Mesodermal cell (in vitro differentiated cells): ENCODE results near the gene SCCPDH.

Source experiments
- H3K27ac ChIP-seq: 2 replicates; pipeline ENCODE4 v1.7.0; 2013; ENCODE audit warnings: mild to moderate bottlenecking, low read depth, low read length, moderate library complexity; ENCODE audit not compliant: severe bottlenecking
- H3K36me3 ChIP-seq: 2 replicates; pipeline ENCODE4 v1.7.1; 2013; ENCODE audit warnings: mild to moderate bottlenecking, low read length, moderate library complexity; ENCODE audit not compliant: control insufficient read depth, insufficient read depth
- H3K4me1 ChIP-seq: one replicate; pipeline ENCODE4 v1.7.1; 2013; ENCODE audit warnings: mild to moderate bottlenecking, low read length; ENCODE audit not compliant: insufficient read depth, control insufficient read depth, poor library complexity, severe bottlenecking
- H3K4me3 ChIP-seq: 2 replicates; pipeline ENCODE4 v1.7.0; 2013; ENCODE audit warnings: low read length, control low read depth, mild to moderate bottlenecking; ENCODE audit not compliant: insufficient read depth, poor library complexity, severe bottlenecking; ENCODE audit errors: extremely low read depth
- H3K9me3 ChIP-seq: 2 replicates; pipeline ENCODE4 v1.7.1; 2013; ENCODE audit warnings: mild to moderate bottlenecking, low read length, moderate library complexity; ENCODE audit not compliant: control insufficient read depth
- WGBS, 2 experiments: methylation state at CpG; one replicate each; pipeline ENCODE4 v1.1.5; 2013; ENCODE audit warnings: missing lambda C conversion rate in 2 of 2; ENCODE audit not compliant: insufficient coverage in 2 of 2; 5-methylcytosine and 5-hydroxymethylcytosine counted together

The SCCPDH gene

GRCh38 chr1:246784621-246785493 lies 60.6 kb downstream of the SCCPDH start:
- Histone ChIP-seq H3K4me1 (peaks cover 5% of the 10 kb centered on the region), H3K4me3 (no peak overlapping the region), H3K27ac (no peak overlapping the region), H3K9me3 (no peaks in the 10 kb centered on the region), H3K36me3 (no peaks in the 10 kb centered on the region)
- 92 to 95% methylated on average over 15 to 18 of the region's 19 CpGs for WGBS, 2 experiments

- no peaks in the 10 kb centered on the region for H3K36me3 ChIP-seq
- H3K4me3 ChIP-seq = no peak overlapping the region
- WGBS, 2 experiments = 92 to 93% methylated on average over 18 of the region's 18 CpGs
- no peaks in the 10 kb centered on the region for H3K9me3 ChIP-seq
- H3K27ac ChIP-seq = no peak overlapping the region
- peaks cover 5% of the 10 kb centered on the region for H3K4me1 ChIP-seq
Measured at GRCh38 chr1:246785494-246786111, 61.4 kb downstream of the SCCPDH start.

DNA sequence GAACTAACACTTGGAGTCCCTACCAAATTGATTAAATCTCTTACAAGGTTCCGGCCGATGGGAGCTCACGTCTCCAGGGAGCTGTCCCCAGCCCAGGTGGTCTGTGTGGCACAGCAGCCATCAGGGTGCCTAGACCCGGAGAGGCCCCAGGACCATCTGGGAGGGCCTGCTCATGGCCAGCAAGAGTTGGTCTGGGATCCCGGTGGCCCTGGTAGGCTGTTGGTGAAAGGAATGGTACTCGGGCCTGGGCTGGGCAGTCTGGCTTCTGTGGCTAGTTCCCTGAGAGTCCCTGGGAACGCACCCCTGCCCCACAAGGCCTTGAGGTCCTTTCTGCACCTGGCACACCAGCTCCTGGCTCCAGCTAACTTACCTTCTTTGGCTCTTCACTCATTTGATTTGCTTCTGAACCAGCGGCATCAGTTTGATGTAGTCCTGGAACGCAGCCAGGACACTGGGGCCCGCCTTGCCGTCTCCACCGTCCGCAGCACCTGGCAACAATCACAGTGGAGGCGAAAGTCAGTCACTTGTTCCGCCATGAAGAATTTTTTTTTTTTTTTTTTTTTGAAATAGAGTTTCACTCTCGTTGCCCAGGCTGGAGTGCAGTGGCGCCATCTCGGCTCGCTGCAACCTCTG lies 62.5 kb downstream of the SCCPDH start:
- no peak overlapping the region for H3K27ac ChIP-seq
- peaks cover 5% of the 10 kb centered on the region for H3K4me1 ChIP-seq
- no peak overlapping the region for H3K4me3 ChIP-seq
- no peaks in the 10 kb centered on the region for H3K9me3 ChIP-seq
- WGBS, 2 experiments = 91 to 96% methylated on average over 11 to 17 of the region's 19 CpGs
- no peaks in the 10 kb centered on the region for H3K36me3 ChIP-seq

GRCh38 chr1:246787781-246788513 lies 63.7 kb downstream of the SCCPDH start:
- H3K9me3 ChIP-seq = no peaks in the 10 kb centered on the region
- no peak overlapping the region for H3K4me3 ChIP-seq
- WGBS, 2 experiments = 92 to 94% methylated on average over 7 to 10 of the region's 12 CpGs
- H3K27ac ChIP-seq = no peak overlapping the region
- no peaks in the 10 kb centered on the region for H3K36me3 ChIP-seq
- H3K4me1 ChIP-seq = peaks cover 5% of the 10 kb centered on the region

- Histone ChIP-seq H3K4me1 (peaks cover 5% of the 10 kb centered on the region), H3K9me3 (no peaks in the 10 kb centered on the region), H3K4me3 (no peak overlapping the region), H3K36me3 (no peaks in the 10 kb centered on the region), H3K27ac (no peak overlapping the region)
- WGBS, 2 experiments = 46 to 52% methylated on average over 24 to 30 of the region's 37 CpGs
Measured at GRCh38 chr1:246788895-246789338, 64.7 kb downstream of the SCCPDH start.

DNA sequence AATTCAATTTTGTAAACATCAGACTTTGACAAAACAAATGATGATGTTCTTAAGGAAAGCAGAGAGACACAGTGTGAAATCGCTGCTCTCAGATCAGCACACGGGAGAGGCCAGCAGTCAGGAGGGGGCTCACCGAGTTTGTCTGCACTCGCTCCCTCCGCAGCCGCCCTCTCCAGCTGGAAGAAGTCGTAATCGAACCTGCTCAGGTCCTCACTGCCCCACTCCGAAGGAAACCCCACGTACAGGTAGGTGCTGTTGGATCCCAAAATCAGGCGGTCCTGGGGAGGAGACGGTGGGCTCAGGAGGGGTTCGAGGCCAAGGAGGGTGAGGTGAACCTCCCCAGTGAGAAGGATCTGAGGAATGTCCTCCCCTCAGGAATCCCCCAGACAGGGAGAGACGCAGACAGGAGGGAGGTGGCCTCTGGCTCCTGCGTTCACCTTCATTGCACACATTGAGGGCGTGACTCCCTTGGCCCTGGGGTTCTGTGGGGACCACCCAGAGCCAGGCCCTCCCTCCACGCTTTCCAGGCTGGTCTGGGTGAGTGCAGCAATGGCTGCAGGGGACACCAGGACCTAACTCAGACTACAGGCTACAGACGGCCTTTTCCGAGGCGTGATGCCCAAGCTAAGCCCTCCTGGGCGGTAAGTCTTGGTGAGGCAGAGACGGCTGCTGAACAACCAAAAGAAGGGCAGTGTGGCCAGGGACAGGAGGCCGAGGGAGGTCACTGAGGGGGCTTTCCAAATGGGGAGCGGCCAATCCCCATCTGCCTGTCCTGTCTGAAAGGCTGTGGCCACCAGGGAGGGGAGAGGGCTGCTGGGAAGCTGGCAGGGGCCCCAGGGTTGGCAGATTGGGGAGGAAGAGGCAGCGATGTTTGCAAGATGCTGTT lies 65.5 kb downstream of the SCCPDH start:
- Histone ChIP-seq H3K27ac (no peak overlapping the region), H3K9me3 (no peaks in the 10 kb centered on the region), H3K4me1 (peaks cover 7% of the 10 kb centered on the region), H3K4me3 (no peak overlapping the region), H3K36me3 (no peaks in the 10 kb centered on the region)
- WGBS, 2 experiments = 82 to 83% methylated on average over 22 to 23 of the region's 25 CpGs

- WGBS, 2 experiments = 92 to 96% methylated on average over 7 of the region's 7 CpGs
- H3K4me3 ChIP-seq = no peak overlapping the region
- no peak overlapping the region for H3K27ac ChIP-seq
- no peaks in the 10 kb centered on the region for H3K9me3 ChIP-seq
- no peaks in the 10 kb centered on the region for H3K36me3 ChIP-seq
- peaks cover 9% of the 10 kb centered on the region for H3K4me1 ChIP-seq
Measured at GRCh38 chr1:246790364-246790763, 66.2 kb downstream of the SCCPDH start.

DNA sequence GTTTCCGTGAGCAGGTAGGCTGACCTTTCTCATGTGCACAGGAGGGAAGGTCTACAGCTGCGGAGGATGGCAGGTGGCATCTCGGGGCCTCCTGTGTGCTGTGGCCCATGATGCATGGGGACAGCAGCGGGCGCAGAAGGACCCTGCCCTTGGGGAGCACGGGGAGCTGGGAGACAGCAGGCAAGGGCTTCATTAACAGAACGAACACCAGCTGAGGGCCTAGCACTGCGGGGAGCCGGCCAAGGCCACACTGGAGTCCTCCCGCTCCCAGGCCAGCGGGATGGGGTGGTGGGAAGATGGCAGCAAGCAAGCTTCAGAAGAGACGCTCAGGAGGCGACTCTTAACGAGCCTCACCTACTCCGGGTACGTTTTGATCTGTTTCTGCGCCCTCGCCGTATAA lies 66.6 kb downstream of the SCCPDH start:
- WGBS, 2 experiments = 93 to 94% methylated on average over 15 to 19 of the region's 19 CpGs
- H3K36me3 ChIP-seq = no peaks in the 10 kb centered on the region
- no peaks in the 10 kb centered on the region for H3K9me3 ChIP-seq
- no peak overlapping the region for H3K4me3 ChIP-seq
- H3K27ac ChIP-seq = no peak overlapping the region
- H3K4me1 ChIP-seq = peaks cover 9% of the 10 kb centered on the region

GRCh38 chr1:246791303-246791918 lies 67.2 kb downstream of the SCCPDH start:
- 90 to 91% methylated on average over 17 of the region's 17 CpGs for WGBS, 2 experiments
- Histone ChIP-seq H3K36me3 (no peaks in the 10 kb centered on the region), H3K4me3 (no peak overlapping the region), H3K9me3 (no peaks in the 10 kb centered on the region), H3K27ac (no peak overlapping the region), H3K4me1 (peaks cover 9% of the 10 kb centered on the region)
